Liver (tissue), 9 donors: ENCODE results near the gene TNS4. TPM values are rescaled to one million over a fixed set of nuclear protein-coding genes. Genes with fewer than 3 reads are reported as not detected.

Source experiments
- DNase-seq: peaks from one replicate; pipeline ENCODE4 v3.0.0-alpha.2; 2017; ENCODE audit warnings: low spot score
- H3K27ac ChIP-seq, 2 donors: one replicate each; pipeline ENCODE4 v1.7.0; 2013; ENCODE audit warnings: inconsistent platforms in 2 of 2, low read length in 2 of 2, control low read depth in 1 of 2, low read depth in 1 of 2, mild to moderate bottlenecking in 1 of 2
- H3K27me3 ChIP-seq, 4 donors: one replicate each; pipeline versions ENCODE4 v1.6.1 to v1.7.0; 2013; ENCODE audit warnings: low read length in 3 of 4, inconsistent platforms in 1 of 4, mild to moderate bottlenecking in 1 of 4, moderate library complexity in 1 of 4; ENCODE audit not compliant: control insufficient read depth in 4 of 4, insufficient read depth in 4 of 4
- H3K36me3 ChIP-seq, 4 donors: one replicate each; pipeline versions ENCODE4 v1.6.1 to v1.7.0; 2013; ENCODE audit warnings: low read length in 3 of 4, mild to moderate bottlenecking in 3 of 4, low read depth in 1 of 4, moderate library complexity in 1 of 4; ENCODE audit not compliant: control insufficient read depth in 4 of 4, insufficient read depth in 3 of 4
- H3K4me1 ChIP-seq, 4 donors: one replicate each; pipeline versions ENCODE4 v1.6.1 to v1.7.0; 2013; ENCODE audit warnings: low read length in 3 of 4, mild to moderate bottlenecking in 3 of 4, moderate library complexity in 1 of 4; ENCODE audit not compliant: control insufficient read depth in 4 of 4, insufficient read depth in 4 of 4
- H3K4me3 ChIP-seq, 3 donors: one replicate each; pipeline versions ENCODE4 v1.6.1 to v1.7.0; 2013; ENCODE audit warnings: low read length in 3 of 3, control low read depth in 1 of 3, low read depth in 1 of 3, mild to moderate bottlenecking in 1 of 3
- H3K9ac ChIP-seq, 2 donors: one replicate each; pipeline ENCODE4 v1.7.0; 2013; ENCODE audit warnings: low read length in 2 of 2, mild to moderate bottlenecking in 2 of 2, moderate library complexity in 2 of 2, control low read depth in 1 of 2, low read depth in 1 of 2
- H3K9me3 ChIP-seq, 4 donors: one replicate each; pipeline versions ENCODE4 v1.6.1 to v1.7.0; 2013; ENCODE audit warnings: low read length in 3 of 4; ENCODE audit not compliant: control insufficient read depth in 4 of 4
- ATF3 ChIP-seq: IDR thresholded peaks from 2 replicates; pipeline ENCODE4 v1.6.1; 2016; ENCODE audit warnings: antibody characterized with exemption
- CTCF ChIP-seq: fragments of 150-350 bp; IDR thresholded peaks from 2 replicates; pipeline ENCODE4 v1.5.1; 2017; ENCODE audit warnings: improper control_type of control experiment, low read depth, low read length; ENCODE audit not compliant: missing input control
- EGR1 ChIP-seq, 2 donors: IDR thresholded peaks; 2 replicates each; pipeline ENCODE4 v1.6.1; 2016 to 2018; ENCODE audit warnings: antibody characterized with exemption in 2 of 2, low read depth in 2 of 2
- FOXA1 ChIP-seq: IDR thresholded peaks from 2 replicates; pipeline ENCODE4 v1.6.1; 2016; ENCODE audit warnings: antibody characterized with exemption
- FOXA2 ChIP-seq: IDR thresholded peaks from 2 replicates; pipeline ENCODE4 v1.6.1; 2016; ENCODE audit warnings: antibody characterized with exemption
- HNF4A ChIP-seq, 2 donors: conservative IDR thresholded peaks; 2 replicates each; pipeline ENCODE4 v1.6.1; 2016; ENCODE audit warnings: antibody characterized with exemption in 2 of 2, mild to moderate bottlenecking in 2 of 2
- HNF4G ChIP-seq: IDR thresholded peaks from 2 replicates; pipeline ENCODE4 v1.6.1; 2016; ENCODE audit warnings: antibody characterized with exemption
- JUND ChIP-seq, 2 donors: IDR thresholded peaks; 2 replicates each; pipeline ENCODE4 v1.6.1; 2016; ENCODE audit warnings: antibody characterized with exemption in 2 of 2
- MAX ChIP-seq: IDR thresholded peaks from 2 replicates; pipeline ENCODE4 v1.6.1; 2016; ENCODE audit warnings: antibody characterized with exemption
- NR2F2 ChIP-seq: IDR thresholded peaks from 2 replicates; pipeline ENCODE4 v1.6.1; 2016; ENCODE audit warnings: antibody characterized with exemption
- RAD21 ChIP-seq, 2 donors: IDR thresholded peaks; 2 replicates each; pipeline ENCODE4 v1.6.1; 2016; ENCODE audit warnings: antibody characterized with exemption in 2 of 2, mild to moderate bottlenecking in 2 of 2
- REST ChIP-seq: IDR thresholded peaks from 2 replicates; pipeline ENCODE4 v1.6.1; 2016; ENCODE audit warnings: antibody characterized with exemption, mild to moderate bottlenecking
- RXRA ChIP-seq, 2 donors: IDR thresholded peaks; 2 replicates each; pipeline ENCODE4 v1.6.1; 2017 to 2018; ENCODE audit warnings: antibody characterized with exemption in 2 of 2, mild to moderate bottlenecking in 1 of 2
- SP1 ChIP-seq: IDR thresholded peaks from 2 replicates; pipeline ENCODE4 v1.6.1; 2018; ENCODE audit warnings: antibody characterized with exemption, mild to moderate bottlenecking
- TAF1 ChIP-seq: conservative IDR thresholded peaks from 2 replicates; pipeline ENCODE4 v1.6.1; 2016; ENCODE audit warnings: antibody characterized with exemption, mild to moderate bottlenecking
- YY1 ChIP-seq: IDR thresholded peaks from 2 replicates; pipeline ENCODE4 v1.6.1; 2016; ENCODE audit warnings: antibody characterized with exemption, mild to moderate bottlenecking
- ZBTB33 ChIP-seq: IDR thresholded peaks from 2 replicates; pipeline ENCODE4 v1.6.1; 2016; ENCODE audit warnings: antibody characterized with exemption
- WGBS: extraction: QIAGEN DNeasy Blood & Tissue Kit; methylation state at CpG from one replicate; pipeline ENCODE4 v1.1.7; 2013; 5-methylcytosine and 5-hydroxymethylcytosine counted together
- polyA plus RNA-seq, 2 donors: library from polyadenylated mRNA; stranded (reverse) in 1 of 2; unstranded in 1 of 2; fragments of 200-250 nt in 1 of 2; fragments of >200 nt in 1 of 2; fragmentation: Nextera tagmentation in 1 of 2; extraction: Ambion mirVana in 1 of 2; gene quantifications; one replicate each; pipeline versions ENCODE4 v1.2.1 to v1.2.3, GENCODE V29; 2013 to 2015
- total RNA-seq, 2 donors: library from RNA; depleted of rRNA; stranded (reverse); fragments of >200 nt; gene quantifications; one replicate each; pipeline ENCODE4 v1.2.3, GENCODE V29; 2014
- donor health status: healthy.
- donor health status: healthy.
- donor health status: healthy.
- donor health status: healthy.
- donor health status: healthy.

TNS4 gene
- total and polyA plus RNA-seq, 4 donors, result 0.08 TPM; not detected in 3

GRCh38 chr17:40532520-40533253 is 31.3 kb upstream of the TNS4 start:
- TF ChIP-seq SP1 (peak; percentile 36), HNF4G (no peak), FOXA1 (no peak), RXRA (IDR thresholded peaks at IDR 0.05) (peak in 1 of 2 donors; percentile 24), MAX (no peak), RAD21 (IDR thresholded peaks at IDR 0.05) (no peak), EGR1 (IDR thresholded peaks at IDR 0.05; ENCODE audit: low read depth in 2 of 2) (no peak), FOXA2 (no peak), ATF3 (no peak), CTCF (no peak), HNF4A (conservative IDR thresholded peaks at IDR 0.05) (no peak), NR2F2 (peak; percentile 94), JUND (IDR thresholded peaks at IDR 0.05) (no peak), TAF1 (no peak), REST (no peak), YY1 (no peak), ZBTB33 (no peak)
- no peak for DNase-seq
- Histone ChIP-seq H3K4me3 (no peak overlapping the region), H3K9ac (no peak overlapping the region), H3K4me1 (peaks cover 2 to 18% (median 9%) of the 10 kb centered on the region in 4 donors), H3K27ac (no peak overlapping the region), H3K27me3 (no peaks in the 10 kb centered on the region), H3K9me3 (no peaks in the 10 kb centered on the region), H3K36me3 (no peaks in the 10 kb centered on the region)
- WGBS, result 41% methylated on average over 6 of the region's 6 CpGs
